ENCODE results near the gene CDC42SE2.
"Not testable (repeated sequence)": the region's sequence is repeated elsewhere in the genome, so short reads cannot be mapped to it uniquely, and the experiment has no call there.

The CDC42SE2 gene

DNA sequence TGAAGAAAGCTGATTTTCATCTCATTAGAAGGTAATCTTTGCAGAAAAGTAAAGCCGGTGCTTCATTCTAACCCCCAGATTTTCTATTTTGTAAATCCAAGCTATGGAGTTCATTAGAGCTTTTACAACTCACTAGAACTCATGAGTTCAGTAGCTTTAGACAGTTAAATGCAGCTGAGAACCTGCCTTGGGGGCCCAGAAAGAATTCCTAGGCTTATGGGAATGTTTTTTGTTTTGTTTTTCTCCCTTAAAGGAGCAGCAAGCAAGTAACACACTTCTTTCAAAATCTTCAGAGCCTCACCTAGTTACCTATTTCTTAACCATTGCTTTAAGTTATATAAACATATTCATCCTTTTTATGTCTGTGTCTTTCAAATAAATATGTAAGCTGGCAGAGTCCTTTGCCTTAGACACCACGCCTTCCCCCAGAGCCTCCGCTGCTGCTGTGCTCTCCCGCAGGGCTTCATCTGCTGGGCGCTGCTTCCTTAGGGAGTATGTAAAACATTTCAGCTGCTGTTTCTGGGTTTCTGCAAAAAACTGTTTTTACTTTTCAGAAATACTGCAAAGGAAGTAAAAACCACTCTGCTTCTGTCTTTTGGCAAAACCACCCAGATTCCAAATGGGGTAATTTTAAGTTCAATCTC lies 132.9 kb downstream of the CDC42SE2 start:
- no peak for DNase-seq

- DNase-seq, result not testable (repeated sequence)
These were observed 135.2 kb downstream of the CDC42SE2 start for GRCh38 chr5:131399007-131399406.

DNA sequence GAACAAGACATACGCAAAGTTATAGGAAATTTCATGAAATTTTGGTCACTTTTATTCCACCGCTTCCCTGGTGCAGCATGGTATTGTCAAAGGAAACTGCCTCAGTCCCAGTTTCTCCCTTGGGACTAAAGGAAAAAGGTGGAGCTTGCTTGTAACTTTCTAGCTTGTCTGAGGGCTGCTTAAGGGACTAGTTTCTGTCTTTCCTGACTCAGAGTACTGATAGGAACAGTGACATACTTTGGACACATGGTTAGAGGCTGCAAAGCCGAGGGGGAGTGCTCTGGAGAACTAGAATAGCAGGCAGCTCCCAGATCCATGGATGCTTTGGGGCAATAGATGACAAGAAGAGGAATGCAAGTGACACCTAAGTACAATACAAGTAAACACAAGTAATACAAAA lies 136.7 kb downstream of the CDC42SE2 start:
- DNase-seq, result no peak

DNA sequence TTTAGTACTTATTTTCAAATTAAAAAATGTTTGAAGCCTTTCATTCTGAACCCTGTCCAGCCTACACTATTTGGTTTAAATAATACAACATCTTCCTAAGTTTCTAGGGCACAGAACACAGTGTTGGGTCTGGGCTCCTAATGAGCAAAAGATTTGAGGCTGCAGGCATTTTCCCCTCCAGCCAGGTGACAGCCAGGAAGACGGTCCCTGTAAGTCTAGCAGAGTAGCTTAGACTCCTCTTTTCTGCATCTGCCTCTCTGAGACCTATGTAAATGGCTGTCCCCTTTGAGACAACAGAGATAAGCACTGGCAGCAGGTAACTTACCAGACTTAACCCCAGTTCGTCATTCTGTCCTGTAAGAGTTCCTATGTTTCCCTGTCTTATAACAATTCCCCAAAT lies 141.8 kb downstream of the CDC42SE2 start:
- DNase-seq, result no peak

GRCh38 chr5:131406076-131406475 lies 142.2 kb downstream of the CDC42SE2 start:
- no peak for DNase-seq

DNA sequence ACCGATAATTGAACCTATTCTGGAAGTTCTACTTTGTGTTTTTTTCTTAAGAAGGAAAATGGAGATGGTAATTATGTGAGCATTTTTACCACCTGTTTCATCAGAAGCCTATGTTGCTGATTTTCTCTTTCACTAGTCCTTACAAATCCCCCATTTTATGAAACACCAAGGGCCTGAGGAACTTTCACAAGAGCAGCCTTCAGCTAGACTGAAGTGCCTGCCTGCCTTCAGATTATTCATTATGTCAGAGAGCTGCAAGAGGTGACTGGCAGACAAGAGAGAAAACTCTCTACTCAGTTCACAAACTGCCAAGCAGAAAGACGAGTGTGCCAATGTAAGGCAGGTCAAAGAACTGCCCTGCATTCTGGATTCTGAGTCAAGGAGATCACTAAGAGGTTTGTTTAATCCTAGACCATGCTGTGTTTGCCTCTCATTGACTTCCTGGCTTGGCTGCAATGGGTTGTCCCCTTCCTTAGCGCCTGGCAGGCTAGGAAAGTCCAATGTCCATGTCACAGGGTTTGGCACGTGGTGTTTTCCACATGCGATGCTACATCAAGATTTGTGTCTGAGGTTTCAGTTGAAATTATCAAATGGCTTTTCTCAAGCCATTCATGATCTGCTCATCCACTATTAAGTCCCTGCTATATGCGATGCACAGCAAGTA lies 143.3 kb downstream of the CDC42SE2 start:
- DNase-seq, result no peak

- DNase-seq, result no peak
These were observed 150.0 kb downstream of the CDC42SE2 start for GRCh38 chr5:131413605-131414559.

DNA sequence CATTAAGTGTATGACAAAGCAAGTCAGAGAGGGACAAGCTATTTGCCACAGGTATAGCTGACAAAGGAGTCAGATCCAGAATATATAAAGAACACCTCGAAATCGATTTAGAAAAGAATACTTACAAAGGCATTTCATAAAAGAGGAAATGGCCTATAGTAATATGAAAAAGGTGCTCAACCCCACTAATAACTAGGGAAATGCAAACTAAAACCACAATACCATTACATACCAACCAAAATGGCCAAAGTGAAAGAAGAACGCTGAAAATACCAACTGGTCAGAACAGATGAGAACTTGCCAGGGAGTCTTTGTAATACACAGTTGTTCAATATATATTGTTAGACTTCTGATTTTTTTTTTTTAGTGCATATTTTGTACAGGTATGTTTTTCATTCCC lies 152.9 kb downstream of the CDC42SE2 start:
- no peak for DNase-seq

- peak; percentile 11 for DNase-seq
These were observed 153.5 kb downstream of the CDC42SE2 start for GRCh38 chr5:131417240-131417869.

GRCh38 chr5:131418846-131419245 lies 155.0 kb downstream of the CDC42SE2 start:
- no peak for DNase-seq

GRCh38 chr5:131419877-131420276 lies 156.0 kb downstream of the CDC42SE2 start:
- no peak for DNase-seq

DNA sequence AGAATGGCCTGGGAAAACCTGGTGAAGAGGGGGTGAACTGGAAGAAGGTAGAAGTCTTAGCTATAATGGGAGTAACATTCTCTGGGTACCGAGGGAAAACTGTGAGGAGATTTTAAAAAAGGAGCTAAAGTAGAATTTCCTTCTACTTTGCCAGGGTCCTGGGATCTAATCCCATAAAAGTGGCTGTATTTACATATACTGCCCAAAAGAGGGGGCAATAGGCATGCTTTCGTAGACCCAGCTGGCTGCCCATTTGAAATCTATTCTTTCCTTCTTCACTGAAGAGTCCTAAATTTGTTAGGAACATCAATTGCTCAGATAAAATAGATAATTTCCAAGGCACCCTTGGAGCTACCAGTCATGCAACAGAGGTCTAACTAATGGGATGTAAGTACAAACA lies 159.2 kb downstream of the CDC42SE2 start:
- no peak for DNase-seq

DNA sequence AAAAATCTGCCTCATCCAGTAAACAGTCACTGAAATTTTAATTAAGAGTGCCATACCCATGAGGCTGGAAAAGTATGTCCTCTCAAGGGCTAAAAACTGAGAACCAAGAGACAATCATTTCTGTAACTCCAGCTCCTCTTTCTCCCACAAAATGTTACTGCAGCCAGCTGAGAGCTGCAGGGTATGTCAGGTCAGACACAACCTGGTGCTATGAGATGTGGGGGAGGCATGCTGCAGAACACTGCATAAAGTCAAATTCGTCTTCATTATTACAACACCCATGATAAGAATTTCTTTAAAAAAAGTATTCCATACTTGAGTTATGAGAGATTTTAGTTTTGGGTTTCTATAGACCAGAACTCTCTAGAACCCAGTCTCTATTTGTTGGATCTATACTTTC lies 162.2 kb downstream of the CDC42SE2 start:
- no peak for DNase-seq

DNA sequence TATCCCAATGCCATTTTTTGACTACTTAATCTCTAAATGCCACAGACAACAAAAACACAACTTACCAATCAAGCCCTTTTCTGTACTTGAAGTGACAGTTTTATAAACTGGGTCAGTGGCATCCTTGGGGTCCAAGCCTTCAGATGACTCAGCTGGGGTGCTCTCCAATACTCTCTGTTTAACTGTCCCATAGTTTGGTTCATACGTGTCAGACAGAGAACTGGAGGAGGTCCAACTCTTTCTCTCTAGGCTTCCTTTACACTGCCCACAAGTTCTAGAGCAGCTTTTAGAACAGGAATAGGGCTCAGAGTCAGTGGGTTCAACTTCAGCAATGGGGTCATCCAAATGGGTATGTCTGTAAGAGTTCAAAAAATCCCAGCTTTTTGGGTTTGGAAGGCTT lies 166.9 kb downstream of the CDC42SE2 start:
- DNase-seq, result no peak

GRCh38 chr5:131431794-131432193 lies 167.9 kb downstream of the CDC42SE2 start:
- DNase-seq, result no peak

- no peak for DNase-seq
These were observed 169.3 kb downstream of the CDC42SE2 start for GRCh38 chr5:131433109-131433508.

- no peak for DNase-seq
These were observed 172.2 kb downstream of the CDC42SE2 start for GRCh38 chr5:131436081-131436480.

GRCh38 chr5:131441184-131441583 lies 177.3 kb downstream of the CDC42SE2 start:
- DNase-seq, result no peak
